Endothelial cell of umbilical vein (primary cell): ENCODE measurements around the gene NCKAP5. TPM values are rescaled to one million over a fixed set of nuclear protein-coding genes. Genes with fewer than 3 reads are reported as not detected.

Source experiments
- BruUV-seq: library from RNA; stranded (reverse); fragments of 400-500 nt; replicated peaks from 2 replicates; lab custom pipeline; 2021; lab: Mats Ljungman, UMichigan
- CTCF ChIA-PET: fragments of 300-600, 350-600 bp; sonication (Branson Sonifier 250); formaldehyde crosslinking; loops from one replicate; lab custom pipeline; 2021; ENCODE audit warnings: antibody characterized with exemption, inconsistent platforms; lab: Charles Lee
- POLR2A ChIA-PET: fragments of 300-600, 350-600 bp; sonication (Branson Sonifier 250); formaldehyde crosslinking; loops from one replicate; lab custom pipeline; 2021; ENCODE audit warnings: antibody characterized with exemption, inconsistent platforms; lab: Charles Lee
- DNase-seq: peaks from one replicate; pipeline ENCODE4 v3.0.0-alpha.2; 2011; ENCODE audit warnings: low read depth, low spot score
- FAIRE-seq: peaks from 2 replicates; lab custom pipeline; 2011; peaks lifted over from hg19 to GRCh38; lab: Jason Lieb, UNC
- H2AFZ ChIP-seq: 2 replicates; pipeline ENCODE4 v1.6.0; 2012; ENCODE audit warnings: low read depth, low read length, control low read depth, inconsistent platforms
- H3K27ac ChIP-seq: 2 replicates; pipeline ENCODE4 v1.5.1; 2011; ENCODE audit warnings: low read depth, mild to moderate bottlenecking, control low read depth, low read length, moderate library complexity; ENCODE audit not compliant: insufficient read depth
- H3K27me3 ChIP-seq, 2 experiments: 2 replicates each; pipeline versions ENCODE4 v1.6.0 to v1.6.1; 2011; ENCODE audit warnings: low read length in 2 of 2, mixed read lengths in 1 of 2; ENCODE audit not compliant: control insufficient read depth in 2 of 2, insufficient read depth in 2 of 2
- H3K36me3 ChIP-seq, 2 experiments: 2 replicates in 1 of 2; 3 replicates in 1 of 2; pipeline ENCODE4 v1.5.1; 2011; ENCODE audit warnings: low read length in 2 of 2, mild to moderate bottlenecking in 1 of 2, moderate library complexity in 1 of 2; ENCODE audit not compliant: control insufficient read depth in 2 of 2, insufficient read depth in 2 of 2; ENCODE audit errors: extremely low read depth in 1 of 2
- H3K4me1 ChIP-seq: 3 replicates; pipeline ENCODE4 v1.5.1; 2011; ENCODE audit warnings: mild to moderate bottlenecking, low read length; ENCODE audit not compliant: control insufficient read depth, insufficient read depth; ENCODE audit errors: extremely low read depth
- H3K4me2 ChIP-seq: 2 replicates; pipeline ENCODE4 v1.6.1; 2011; ENCODE audit warnings: low read length, control low read depth, mixed read lengths; ENCODE audit not compliant: insufficient read depth
- H3K4me3 ChIP-seq, 3 experiments: fragments of 200-600 bp in 1 of 3; sonication (generic), shearing (Covaris generic) in 1 of 3; replicated peaks in 1 of 3; 2 replicates each; pipeline ENCODE4 v1.5.1; 2011 to 2016; ENCODE audit warnings: control low read depth in 3 of 3, low read length in 3 of 3, mild to moderate bottlenecking in 2 of 3, inconsistent platforms in 1 of 3, low read depth in 1 of 3, moderate library complexity in 1 of 3; ENCODE audit not compliant: insufficient read depth in 1 of 3
- H3K79me2 ChIP-seq: 2 replicates; pipeline ENCODE4 v1.6.0; 2012; ENCODE audit warnings: low read length, inconsistent platforms; ENCODE audit not compliant: control insufficient read depth, insufficient read depth
- H3K9ac ChIP-seq: replicated peaks from 2 replicates; pipeline ENCODE3; 2011; ENCODE audit warnings: low read length, control low read depth; ENCODE audit not compliant: insufficient read depth; ENCODE audit errors: extremely low read depth
- H3K9me1 ChIP-seq: replicated peaks from 3 replicates; pipeline ENCODE4 v1.6.0; 2011; ENCODE audit warnings: mild to moderate bottlenecking, low read length; ENCODE audit not compliant: control insufficient read depth, insufficient read depth; ENCODE audit errors: extremely low read depth
- H3K9me3 ChIP-seq: replicated peaks from 2 replicates; pipeline ENCODE4 v1.5.1; 2012; ENCODE audit warnings: low read length, inconsistent platforms; ENCODE audit not compliant: control insufficient read depth, insufficient read depth
- H4K20me1 ChIP-seq: replicated peaks from 2 replicates; pipeline ENCODE3; 2011; ENCODE audit warnings: mild to moderate bottlenecking, low read length; ENCODE audit not compliant: control insufficient read depth, insufficient read depth; ENCODE audit errors: extremely low read depth
- CTCF ChIP-seq, 2 donors: IDR thresholded peaks; 1 replicate in 1 of 2; 2 replicates in 1 of 2; pipeline ENCODE4 v1.5.1; 2011; ENCODE audit warnings: low read length in 2 of 2, mild to moderate bottlenecking in 2 of 2, moderate library complexity in 2 of 2, control low read depth in 1 of 2, inconsistent platforms in 1 of 2, low read depth in 1 of 2; ENCODE audit not compliant: insufficient read depth in 1 of 2; ENCODE audit errors: extremely low read depth in 1 of 2
- EZH2 ChIP-seq: IDR thresholded peaks from 2 replicates; pipeline ENCODE4 v1.6.1; 2012; ENCODE audit warnings: borderline replicate concordance, low read depth, mild to moderate bottlenecking, moderate library complexity, low read length, inconsistent platforms; ENCODE audit not compliant: severe bottlenecking
- FOS ChIP-seq: IDR thresholded peaks from 2 replicates; pipeline ENCODE4 v1.6.1; 2011; ENCODE audit warnings: mild to moderate bottlenecking, low read length, moderate library complexity, borderline replicate concordance; ENCODE audit not compliant: insufficient read depth
- GATA2 ChIP-seq: IDR thresholded peaks from 2 replicates; pipeline ENCODE4 v1.7.0; 2011; ENCODE audit warnings: low read depth, mild to moderate bottlenecking, moderate library complexity, mixed read lengths, low read length; ENCODE audit not compliant: insufficient read length, insufficient read depth
- JUN ChIP-seq: IDR thresholded peaks from 2 replicates; pipeline ENCODE4 v1.6.1; 2011; ENCODE audit warnings: borderline replicate concordance, low read depth; ENCODE audit not compliant: insufficient read length, insufficient read depth
- MYC ChIP-seq: IDR thresholded peaks from one replicate; pipeline ENCODE4 v1.6.1; 2011; ENCODE audit warnings: mild to moderate bottlenecking, low read depth, low read length
- POLR2A ChIP-seq: IDR thresholded peaks from 2 replicates; pipeline ENCODE4 v1.6.1; 2012; ENCODE audit warnings: low read depth, mild to moderate bottlenecking, control low read depth, low read length
- POLR2AphosphoS5 ChIP-seq: IDR thresholded peaks from 2 replicates; pipeline ENCODE4 v1.6.1; 2012; ENCODE audit warnings: low read depth, mild to moderate bottlenecking, control low read depth, low read length, moderate library complexity; ENCODE audit not compliant: insufficient read depth
- dilution Hi-C: fragments of 300-500 bp; cut with MboI; formaldehyde crosslinking; loops from one replicate; pipeline ENCODE4 v1.15.0; 2019; ENCODE audit warnings: low sequenced_read_pairs; ENCODE audit not compliant: extremely low pct_ligation_motif_present
- intact Hi-C: fragments of 100-400 bp; cut with micrococcal nuclease; formaldehyde crosslinking; loops from one replicate; pipeline ENCODE4 v1.10.0; 2022
- polyA plus RNA-seq, 4 experiments: library from polyadenylated mRNA; depleted of rRNA in 3 of 4; stranded (reverse) in 3 of 4; unstranded in 1 of 4; fragments of >200 nt; gene quantifications; 2 replicates each; pipeline versions ENCODE4 v1.2.1 to v1.2.3, GENCODE V29; 2011 to 2012; ENCODE audit warnings: missing spikeins in 1 of 4
- total RNA-seq: library from RNA; stranded (reverse); gene quantifications from 2 replicates; pipeline ENCODE4 v1.2.3, GENCODE V29; 2021
- TF ChIP-seq, protein P1 (sequence below): IDR thresholded peaks from 2 replicates; pipeline ENCODE4 v1.6.1; 2011; ENCODE audit not compliant: insufficient read depth, insufficient read length

NCKAP5 gene
- total and polyA plus RNA-seq, 2 donors (not counting 3 experiments of a cell fraction or from before 2014, with no cell fraction given): 0.47 to 3.3 TPM

DNA sequence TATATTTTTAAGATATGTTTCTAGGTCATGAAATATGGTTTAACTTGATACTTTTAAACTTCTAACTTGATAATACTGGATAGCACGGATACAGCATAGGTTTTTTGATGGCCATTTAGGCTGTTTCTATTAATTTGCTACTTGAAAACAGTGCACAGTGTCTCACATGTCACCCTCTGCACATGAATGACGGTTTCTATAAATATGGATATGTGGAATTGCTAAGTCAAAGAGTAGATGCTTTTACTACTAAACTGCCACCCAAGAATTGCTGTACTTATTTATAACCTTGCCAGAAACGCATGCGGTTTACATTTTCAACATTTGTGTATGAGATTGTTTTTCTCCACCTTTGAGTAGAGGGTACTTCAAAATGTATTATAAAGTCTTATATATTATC lies 723.7 kb downstream of the NCKAP5 start:
- TF ChIP-seq CTCF (IDR thresholded peaks at IDR 0.05; ENCODE audit: extremely low read depth in 1 of 2, insufficient read depth in 1 of 2, low read depth in 1 of 2, low read length in 2 of 2) (no peak), JUN (no peak), EZH2 (no peak), MYC (no peak), FOS (no peak), POLR2AphosphoS5 (no peak), GATA2 (no peak), POLR2A (no peak)
- TF ChIP-seq, protein P1, sequence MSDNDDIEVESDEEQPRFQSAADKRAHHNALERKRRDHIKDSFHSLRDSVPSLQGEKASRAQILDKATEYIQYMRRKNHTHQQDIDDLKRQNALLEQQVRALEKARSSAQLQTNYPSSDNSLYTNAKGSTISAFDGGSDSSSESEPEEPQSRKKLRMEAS: no peak
- Histone ChIP-seq H3K36me3 (no peaks in the 10 kb centered on the region), H3K9ac (no peak overlapping the region), H3K4me3 (no peak overlapping the region), H2AFZ (no peak overlapping the region), H3K9me3 (no peaks in the 10 kb centered on the region), H3K4me2 (no peak overlapping the region), H3K27me3 (no peaks in the 10 kb centered on the region), H4K20me1 (no peaks in the 10 kb centered on the region), H3K27ac (no peak overlapping the region), H3K4me1 (no peaks in the 10 kb centered on the region), H3K9me1 (no peaks in the 10 kb centered on the region), H3K79me2 (no peaks in the 10 kb centered on the region)
- BruUV-seq: no TSS peak
- FAIRE-seq: no peak
- dilution Hi-C loops (no loop called here), intact Hi-C loops (no loop called here)
- POLR2A ChIA-PET: no interaction called here
- CTCF ChIA-PET: no interaction called here
- no peak for DNase-seq
